Astrocyte (in vitro differentiated cells and primary cell): ENCODE data around the gene SLC12A3.

Experiments used
- CTCF ChIP-seq: IDR thresholded peaks from 2 replicates; pipeline ENCODE4 v1.5.1; 2011; ENCODE audit warnings: low read depth, mild to moderate bottlenecking, inconsistent platforms, low read length, moderate library complexity; ENCODE audit not compliant: insufficient read depth
- EZH2 ChIP-seq: IDR thresholded peaks from 2 replicates; pipeline ENCODE4 v1.6.1; 2012; ENCODE audit warnings: mild to moderate bottlenecking, low read length, inconsistent platforms; ENCODE audit not compliant: insufficient read depth

- no peak for TF ChIP-seq EZH2
- no peak for TF ChIP-seq CTCF
These were observed 27.7 kb downstream of the SLC12A3 start for GRCh38 chr16:56892705-56893104.
